ENCODE results near the gene OR2F1. TPM values are rescaled to one million over a fixed set of nuclear protein-coding genes. Genes with fewer than 3 reads are reported as not detected.

OR2F1 gene
- total RNA-seq, 2 donors from 2014 or later: not detected

DNA sequence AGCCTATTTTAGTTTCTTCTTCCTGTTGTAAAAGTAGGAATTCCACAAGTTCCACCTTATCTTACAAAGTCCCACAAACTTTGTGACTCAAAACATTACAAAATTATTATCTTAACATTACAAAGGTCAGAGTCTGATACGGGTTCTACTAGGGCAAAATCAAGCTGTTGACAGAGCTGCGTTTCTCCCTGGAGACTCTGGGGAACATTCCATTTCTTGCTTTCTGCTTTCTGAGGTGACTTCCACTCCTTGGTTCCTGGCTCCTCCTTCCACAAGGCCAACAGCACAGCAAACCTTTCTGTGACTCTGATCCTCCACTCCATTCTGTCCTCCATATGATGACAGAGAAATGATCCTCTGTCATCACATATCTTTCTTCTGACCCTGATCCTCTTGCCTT is 10.6 kb downstream of the OR2F1 start:
- ATAC-seq (no peak), DNase-seq (no peak)
- no peaks in the 10 kb centered on the region for H3K9me3 ChIP-seq
- no peaks in the 10 kb centered on the region for H3K27me3 ChIP-seq
- H3K36me3 ChIP-seq (replicated peaks in 1 of 2; ENCODE audit: insufficient read depth in 1 of 2, low read depth in 2 of 2): no peaks in the 10 kb centered on the region
- H3K4me3 ChIP-seq: no peak overlapping the region
- TF ChIP-seq, protein P1, sequence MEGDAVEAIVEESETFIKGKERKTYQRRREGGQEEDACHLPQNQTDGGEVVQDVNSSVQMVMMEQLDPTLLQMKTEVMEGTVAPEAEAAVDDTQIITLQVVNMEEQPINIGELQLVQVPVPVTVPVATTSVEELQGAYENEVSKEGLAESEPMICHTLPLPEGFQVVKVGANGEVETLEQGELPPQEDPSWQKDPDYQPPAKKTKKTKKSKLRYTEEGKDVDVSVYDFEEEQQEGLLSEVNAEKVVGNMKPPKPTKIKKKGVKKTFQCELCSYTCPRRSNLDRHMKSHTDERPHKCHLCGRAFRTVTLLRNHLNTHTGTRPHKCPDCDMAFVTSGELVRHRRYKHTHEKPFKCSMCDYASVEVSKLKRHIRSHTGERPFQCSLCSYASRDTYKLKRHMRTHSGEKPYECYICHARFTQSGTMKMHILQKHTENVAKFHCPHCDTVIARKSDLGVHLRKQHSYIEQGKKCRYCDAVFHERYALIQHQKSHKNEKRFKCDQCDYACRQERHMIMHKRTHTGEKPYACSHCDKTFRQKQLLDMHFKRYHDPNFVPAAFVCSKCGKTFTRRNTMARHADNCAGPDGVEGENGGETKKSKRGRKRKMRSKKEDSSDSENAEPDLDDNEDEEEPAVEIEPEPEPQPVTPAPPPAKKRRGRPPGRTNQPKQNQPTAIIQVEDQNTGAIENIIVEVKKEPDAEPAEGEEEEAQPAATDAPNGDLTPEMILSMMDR (IDR thresholded peaks at IDR 0.05): no peak
- no peak for TF ChIP-seq POLR2A (IDR thresholded peaks at IDR 0.05)
- 16 to 36% methylated on average over 2 of the region's 2 CpGs for WGBS, 2 donors
- intact Hi-C loops (cut with DNase I): no loop called here
- H3K4me1 ChIP-seq: no peaks in the 10 kb centered on the region
- no peak overlapping the region for H3K27ac ChIP-seq

DNA sequence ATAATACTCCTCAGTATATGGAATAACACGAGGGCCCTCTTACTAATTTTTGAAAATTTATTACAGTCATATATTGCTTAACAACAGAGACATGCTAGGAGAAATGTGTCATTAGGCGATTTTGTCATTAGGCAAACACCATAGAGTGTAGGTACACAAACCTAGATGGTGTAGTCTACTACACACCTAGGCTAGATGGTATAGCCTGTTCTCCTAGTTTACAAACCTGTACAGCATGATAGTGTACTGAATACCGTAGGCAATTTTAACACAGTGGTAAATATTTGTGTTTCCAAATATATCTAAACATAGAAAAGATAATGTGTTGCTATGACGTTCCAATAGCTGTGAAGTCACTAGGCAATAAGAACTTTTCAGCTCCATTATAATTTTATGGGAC is 12.8 kb downstream of the OR2F1 start:
- intact Hi-C loops (cut with DNase I): no loop called here
- Histone ChIP-seq H3K4me3 (no peak overlapping the region), H3K36me3 (replicated peaks in 1 of 2; ENCODE audit: insufficient read depth in 1 of 2, low read depth in 2 of 2) (no peaks in the 10 kb centered on the region), H3K27me3 (no peaks in the 10 kb centered on the region), H3K4me1 (no peaks in the 10 kb centered on the region), H3K9me3 (no peaks in the 10 kb centered on the region), H3K27ac (no peak overlapping the region)
- TF ChIP-seq, protein P1 (IDR thresholded peaks at IDR 0.05): no peak
- TF ChIP-seq POLR2A (IDR thresholded peaks at IDR 0.05): no peak
- DNase-seq (no peak), ATAC-seq (no peak)
- WGBS, 2 donors: 46 to 49% methylated on average over 4 of the region's 4 CpGs

DNA sequence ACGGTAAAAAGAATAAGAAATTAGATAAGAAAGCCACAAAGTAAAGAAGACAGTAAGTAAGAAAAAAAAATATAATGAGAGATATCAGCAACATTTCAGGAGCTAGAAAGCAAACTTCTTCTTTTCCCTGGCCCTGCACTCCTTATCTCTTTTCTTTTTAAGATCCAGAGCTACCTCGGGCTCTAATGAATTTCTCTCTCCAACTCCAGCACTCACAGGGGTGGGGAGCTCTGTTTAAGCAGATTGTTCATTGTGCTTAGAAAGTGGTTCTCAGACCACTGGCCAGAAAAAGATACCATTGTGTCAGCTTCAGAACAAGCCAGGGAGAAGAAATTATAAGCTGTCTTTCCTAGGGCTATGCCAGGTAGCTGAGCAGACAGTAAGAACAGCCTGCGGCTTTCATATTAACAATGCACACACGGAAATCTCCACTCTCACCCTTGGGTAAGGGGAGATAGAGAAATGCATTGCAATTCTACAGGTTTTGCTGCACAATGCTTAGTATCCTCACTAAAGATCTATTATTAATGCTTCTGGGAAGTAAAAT is 19.3 kb downstream of the OR2F1 start:
- no peaks in the 10 kb centered on the region for H3K27me3 ChIP-seq
- no peaks in the 10 kb centered on the region for H3K4me1 ChIP-seq
- intact Hi-C loops (cut with DNase I): no loop called here
- 64% methylated on average over 4 of the region's 4 CpGs for WGBS, 2 donors
- no peak for DNase-seq
- no peak overlapping the region for H3K27ac ChIP-seq
- TF ChIP-seq POLR2A (IDR thresholded peaks at IDR 0.05): no peak
- TF ChIP-seq, protein P1 (IDR thresholded peaks at IDR 0.05): no peak
- H3K9me3 ChIP-seq: no peaks in the 10 kb centered on the region
- H3K36me3 ChIP-seq (replicated peaks in 1 of 2; ENCODE audit: insufficient read depth in 1 of 2, low read depth in 2 of 2): no peaks in the 10 kb centered on the region
- no peak overlapping the region for H3K4me3 ChIP-seq
- no peak for ATAC-seq

DNA sequence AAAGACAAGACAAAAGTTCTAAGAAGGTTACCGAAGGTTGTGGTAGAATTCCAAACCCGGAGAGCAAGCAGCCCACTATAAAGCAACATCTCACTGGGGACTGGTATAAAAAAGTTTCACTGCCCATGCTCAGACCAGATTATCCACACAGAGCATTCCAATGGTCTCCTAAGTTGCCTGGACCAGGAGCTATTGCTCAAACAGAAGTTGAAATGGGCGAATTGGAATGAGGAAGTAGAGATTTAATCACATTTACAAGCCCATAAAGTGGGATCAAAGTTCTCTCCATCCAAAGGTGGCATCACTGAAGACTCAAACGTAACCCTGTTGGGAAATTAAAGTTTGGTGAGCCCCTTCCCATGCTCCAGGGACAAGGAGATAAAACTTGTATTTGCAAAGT is 19.8 kb downstream of the OR2F1 start:
- WGBS, 2 donors: 72 to 75% methylated on average over 4 of the region's 4 CpGs

DNA sequence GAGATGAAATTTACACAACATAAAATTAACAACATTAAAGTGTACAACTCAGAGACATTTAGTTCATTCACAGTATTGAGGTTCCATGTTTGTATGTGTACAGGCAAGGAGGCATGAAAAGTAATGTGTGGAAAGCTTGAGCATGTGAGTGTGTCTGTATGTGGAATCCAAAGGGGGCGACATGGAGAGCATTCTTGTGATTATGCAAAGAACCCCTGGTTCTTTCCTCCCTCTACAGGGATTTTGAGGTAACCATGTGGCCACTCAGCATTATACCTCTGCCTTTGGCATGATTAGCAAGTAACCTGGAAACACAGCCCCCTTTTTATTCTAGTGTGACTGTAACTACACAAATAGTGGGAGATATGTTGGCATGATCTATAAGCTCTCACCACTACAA is 21.0 kb downstream of the OR2F1 start:
- Histone ChIP-seq H3K27ac (no peak overlapping the region), H3K27me3 (no peaks in the 10 kb centered on the region), H3K4me1 (peaks cover 5% of the 10 kb centered on the region), H3K9me3 (no peaks in the 10 kb centered on the region), H3K36me3 (replicated peaks in 1 of 2; ENCODE audit: insufficient read depth in 1 of 2, low read depth in 2 of 2) (no peaks in the 10 kb centered on the region), H3K4me3 (no peak overlapping the region)
- no peak for ATAC-seq
- DNase-seq: no peak
- TF ChIP-seq, protein P1 (IDR thresholded peaks at IDR 0.05): no peak
- no peak for TF ChIP-seq POLR2A (IDR thresholded peaks at IDR 0.05)
- intact Hi-C loops (cut with DNase I): no loop called here
- 60 to 65% methylated on average over 1 of the region's 1 CpG for WGBS, 2 donors

More for the DNA sequence above, 19.8 kb downstream of the OR2F1 start:
- H3K9me3 ChIP-seq: no peaks in the 10 kb centered on the region
- no peak for DNase-seq
- no peak overlapping the region for H3K27ac ChIP-seq
- H3K4me1 ChIP-seq: no peaks in the 10 kb centered on the region
- intact Hi-C loops (cut with DNase I): no loop called here
- ATAC-seq: no peak
- H3K36me3 ChIP-seq (replicated peaks in 1 of 2; ENCODE audit: insufficient read depth in 1 of 2, low read depth in 2 of 2): no peaks in the 10 kb centered on the region
- H3K4me3 ChIP-seq: no peak overlapping the region
- no peaks in the 10 kb centered on the region for H3K27me3 ChIP-seq
- TF ChIP-seq, protein P1 (IDR thresholded peaks at IDR 0.05): no peak
- no peak for TF ChIP-seq POLR2A (IDR thresholded peaks at IDR 0.05)
